Tibial nerve (tissue), 3 donors: ENCODE results near the gene CERS6.
"Not testable (repeated sequence)": the region's sequence is repeated elsewhere in the genome, so short reads cannot be mapped to it uniquely, and the experiment has no call there.

ENCODE experiments used
- CTCF ChIP-seq, 5 experiments: fragments of 200-600 bp in 3 of 5; fragments of 450-650 bp in 2 of 5; sonication (generic) in 3 of 5; IDR thresholded peaks; one replicate each; pipeline ENCODE4 v1.5.1; 2016 to 2019; ENCODE audit warnings: antibody characterized with exemption in 5 of 5, mild to moderate bottlenecking in 3 of 5, moderate library complexity in 2 of 5
- POLR2A ChIP-seq, 2 donors: fragments of 450-650 bp; IDR thresholded peaks; one replicate each; pipeline ENCODE4 v1.6.1; 2017; ENCODE audit warnings: antibody characterized with exemption in 2 of 2, mild to moderate bottlenecking in 2 of 2, moderate library complexity in 2 of 2

GRCh38 chr2:168413101-168413500 lies 43.0 kb upstream of the CERS6 start:
- not testable (repeated sequence) for TF ChIP-seq CTCF, POLR2A (IDR thresholded peaks at IDR 0.05)
